ENCODE measurements around the gene WDR41. TPM values are rescaled to one million over a fixed set of nuclear protein-coding genes. Genes with fewer than 3 reads are reported as not detected.
"Not testable (repeated sequence)": the region's sequence is repeated elsewhere in the genome, so short reads cannot be mapped to it uniquely, and the experiment has no call there.

WDR41 gene
- total and polyA plus RNA-seq, 4 donors = 13.9 to 81.4 (median 29.6) TPM

DNA sequence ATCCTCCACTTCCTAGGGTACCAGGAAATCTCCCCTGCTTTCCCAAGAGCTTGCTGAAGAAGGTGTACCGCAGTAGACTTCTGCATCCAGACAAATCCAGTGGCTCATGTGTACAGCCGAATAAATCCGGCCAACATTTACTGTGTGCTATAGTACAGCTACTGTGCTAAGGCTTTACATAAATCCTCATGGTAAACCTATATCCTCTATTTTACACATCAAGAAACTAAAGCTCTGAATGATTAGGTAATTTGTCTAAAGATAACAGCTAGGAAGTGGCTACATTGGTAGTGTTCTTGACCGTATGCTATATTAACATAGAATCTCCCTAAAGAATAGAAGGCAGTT is 511 bp upstream of the WDR41 start:
- WGBS, 2 donors = 33% methylated on average over 4 of the region's 4 CpGs
- Histone ChIP-seq H3K27ac (ENCODE audit: low read depth in 1 of 2, low read length in 1 of 2) (peak overlapping the region; percentile 95 to 98), H3K4me1 (ENCODE audit: control insufficient read depth in 5 of 5, insufficient read depth in 5 of 5, low read length in 5 of 5) (peaks cover 0 to 5% (median 0%) of the 10 kb centered on the region in 5 donors), H3K9ac (ENCODE audit: insufficient read depth in 1 of 2, low read length in 2 of 2) (peak overlapping the region in 1 of 2 donors; percentile 79), H3K36me3 (ENCODE audit: control insufficient read depth in 4 of 4, insufficient read depth in 4 of 4, low read length in 4 of 4) (peaks cover 0 to 2% (median 0%) of the 10 kb centered on the region in 4 donors), H3K4me3 (peak overlapping the region; percentile 80), H3K9me3 (ENCODE audit: control insufficient read depth in 4 of 4, insufficient read depth in 3 of 4, low read length in 3 of 4) (no peaks in the 10 kb centered on the region), H3K27me3 (ENCODE audit: control insufficient read depth in 3 of 3, insufficient read depth in 3 of 3, low read length in 2 of 3) (peaks cover 0 to 2% (median 0%) of the 10 kb centered on the region in 3 donors)
- no peak for DNase-seq
- no peak for TF ChIP-seq CTCF (IDR thresholded peaks at IDR 0.05; ENCODE audit: control extremely low read depth, extremely low read depth)
- ATAC-seq (ENCODE audit: insufficient read depth, low FRiP score) = no peak

DNA sequence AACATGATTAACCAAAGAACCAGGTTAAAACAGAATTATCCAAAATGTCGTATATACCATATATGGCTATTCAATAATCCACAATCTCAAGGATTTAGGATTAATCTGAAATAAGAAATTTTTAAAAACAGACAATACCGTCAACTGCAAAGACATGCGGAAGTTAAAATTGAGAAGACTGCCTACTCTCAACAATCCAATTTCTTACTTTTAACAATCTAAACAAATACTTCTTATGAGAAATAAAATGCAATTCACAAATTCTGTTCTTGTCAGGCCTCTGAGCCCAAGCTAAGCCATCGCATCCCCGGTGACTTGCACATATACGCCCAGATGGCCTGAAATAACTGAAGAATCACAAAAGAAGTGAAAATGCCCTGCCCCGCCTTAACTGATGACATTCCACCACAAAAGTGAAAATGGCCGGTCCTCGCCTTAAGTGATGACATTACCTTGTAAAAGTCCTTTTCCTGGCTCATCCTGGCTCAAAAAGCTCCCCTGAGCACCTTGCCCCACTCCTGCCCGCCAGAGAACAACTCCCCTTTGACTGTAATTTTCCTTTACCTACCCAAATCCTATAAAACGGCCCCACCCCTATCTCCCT is 1.3 kb downstream of the WDR41 start:
- Histone ChIP-seq H3K4me3 (peak overlapping the region; percentile 30), H3K9ac (ENCODE audit: insufficient read depth in 1 of 2, low read length in 2 of 2) (peak overlapping the region; percentile 68 to 98)
- H3K27ac ChIP-seq (ENCODE audit: low read depth in 1 of 2, low read length in 1 of 2); H3K27me3 ChIP-seq (ENCODE audit: control insufficient read depth in 3 of 3, insufficient read depth in 3 of 3, low read length in 2 of 3); H3K9me3 ChIP-seq (ENCODE audit: control insufficient read depth in 4 of 4, insufficient read depth in 3 of 4, low read length in 3 of 4); H3K36me3 ChIP-seq (ENCODE audit: control insufficient read depth in 4 of 4, insufficient read depth in 4 of 4, low read length in 4 of 4); ATAC-seq (ENCODE audit: insufficient read depth, low FRiP score); H3K4me1 ChIP-seq (ENCODE audit: control insufficient read depth in 5 of 5, insufficient read depth in 5 of 5, low read length in 5 of 5): not testable (repeated sequence)
- 28 to 31% methylated on average over 11 of the region's 11 CpGs for WGBS, 2 donors
- DNase-seq = peak; percentile 13 to 32 (median 31)

GRCh38 chr5:77486344-77486962 is 5.7 kb downstream of the WDR41 start:
- ATAC-seq (ENCODE audit: insufficient read depth, low FRiP score) = no peak
- peak; percentile 15 to 44 (median 27) for DNase-seq

More at GRCh38 chr5:77486344-77486962, 5.7 kb downstream of the WDR41 start:
- Histone ChIP-seq H3K4me1 (ENCODE audit: control insufficient read depth in 5 of 5, insufficient read depth in 5 of 5, low read length in 5 of 5) (peaks cover 0 to 8% (median 0%) of the 10 kb centered on the region in 5 donors), H3K9ac (ENCODE audit: insufficient read depth in 1 of 2, low read length in 2 of 2) (no peak overlapping the region), H3K27ac (ENCODE audit: low read depth in 1 of 2, low read length in 1 of 2) (no peak overlapping the region), H3K4me3 (no peak overlapping the region), H3K9me3 (ENCODE audit: control insufficient read depth in 4 of 4, insufficient read depth in 3 of 4, low read length in 3 of 4) (peaks cover 0 to 1% (median 0%) of the 10 kb centered on the region in 4 donors), H3K36me3 (ENCODE audit: control insufficient read depth in 4 of 4, insufficient read depth in 4 of 4, low read length in 4 of 4) (peaks cover 4 to 15% (median 9%) of the 10 kb centered on the region in 4 donors), H3K27me3 (ENCODE audit: control insufficient read depth in 3 of 3, insufficient read depth in 3 of 3, low read length in 2 of 3) (no peaks in the 10 kb centered on the region)
- 65 to 83% methylated on average over 4 of the region's 4 CpGs for WGBS, 2 donors
- TF ChIP-seq CTCF (IDR thresholded peaks at IDR 0.05; ENCODE audit: control extremely low read depth, extremely low read depth) = no peak
